Measurements from ENCODE around the gene APBA2. TPM values are rescaled to one million over a fixed set of nuclear protein-coding genes. Genes with fewer than 3 reads are reported as not detected.
A peak's percentile ranks its signal among the peaks of the same experiment; 100 is the strongest.

Gene APBA2
- total RNA-seq, 1 donor from 2014 or later, result 35.8 TPM

GRCh38 chr15:29125382-29126207 is 239.8 kb downstream of the APBA2 start:
- H3K4me1 Mint-ChIP-seq, result peaks cover 43% of the 10 kb centered on the region
- peaks cover 4% of the 10 kb centered on the region for H3K27me3 Mint-ChIP-seq (ENCODE audit: insufficient read depth, low read depth)
- H3K4me3 Mint-ChIP-seq, result no peak overlapping the region
- no peak overlapping the region for H3K4me2 ChIP-seq
- H3K9me3 ChIP-seq (ENCODE audit: low read depth), result no peaks in the 10 kb centered on the region
- H3K9ac ChIP-seq, result no peak overlapping the region
- TF ChIP-seq CTCF (IDR thresholded peaks at IDR 0.05) (no peak), EZH2 (IDR thresholded peaks at IDR 0.05) (no peak), EZH2phosphoT487 (IDR thresholded peaks at IDR 0.05) (no peak)
- no peaks in the 10 kb centered on the region for H3K36me3 ChIP-seq
- H3K36me3 Mint-ChIP-seq, result no peaks in the 10 kb centered on the region
- no peak overlapping the region for H2AFZ ChIP-seq (replicated peaks)
- H3K79me2 ChIP-seq (ENCODE audit: low read depth), result no peaks in the 10 kb centered on the region
- no peaks in the 10 kb centered on the region for H3K9me3 Mint-ChIP-seq
- H3K27me3 ChIP-seq, result no peaks in the 10 kb centered on the region
- H3K27ac Mint-ChIP-seq, result no peak overlapping the region
- H3F3A ChIP-seq (ENCODE audit: low read depth), result peaks cover 11% of the 10 kb centered on the region
- DNase-seq (ENCODE audit: low spot score), result no peak
- no peak overlapping the region for H3K4me3 ChIP-seq
- no peaks in the 10 kb centered on the region for H4K20me1 ChIP-seq (ENCODE audit: low read depth)
- H3K27ac ChIP-seq, result no peak overlapping the region
- H3K4me1 ChIP-seq, result peaks cover 34% of the 10 kb centered on the region

DNA sequence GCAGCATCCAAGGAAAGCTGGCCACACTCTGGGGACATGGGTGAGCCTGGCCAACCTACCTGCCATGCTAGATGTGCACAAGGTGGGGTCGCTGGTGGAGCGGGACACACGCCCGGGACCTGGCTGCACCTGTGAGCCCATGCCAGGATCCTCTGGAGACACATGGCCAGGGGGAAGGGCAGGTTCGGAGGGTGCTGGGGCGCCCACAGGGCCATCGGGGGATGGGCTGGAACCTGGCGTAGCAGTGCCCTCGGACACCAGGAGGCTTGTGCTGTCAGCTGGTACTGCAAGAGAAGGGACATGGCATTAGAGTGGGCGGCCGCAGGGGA is 240.4 kb downstream of the APBA2 start:
- Mint-ChIP-seq H3K9me3 (no peaks in the 10 kb centered on the region), H3K36me3 (no peaks in the 10 kb centered on the region)

GRCh38 chr15:29126821-29127461 is 241.2 kb downstream of the APBA2 start:
- H3K4me1 ChIP-seq, result peaks cover 33% of the 10 kb centered on the region
- no peak overlapping the region for H2AFZ ChIP-seq (replicated peaks)
- H3K4me2 ChIP-seq, result no peak overlapping the region
- peaks cover 15% of the 10 kb centered on the region for H3F3A ChIP-seq (ENCODE audit: low read depth)
- H3K27me3 Mint-ChIP-seq (ENCODE audit: insufficient read depth, low read depth), result peaks cover 9% of the 10 kb centered on the region
- no peaks in the 10 kb centered on the region for H3K36me3 Mint-ChIP-seq
- peak; percentile 54 for DNase-seq (ENCODE audit: low spot score)
- H4K20me1 ChIP-seq (ENCODE audit: low read depth), result no peaks in the 10 kb centered on the region
- no peaks in the 10 kb centered on the region for H3K27me3 ChIP-seq
- H3K9ac ChIP-seq, result no peak overlapping the region
- H3K9me3 ChIP-seq (ENCODE audit: low read depth), result no peaks in the 10 kb centered on the region
- H3K4me3 Mint-ChIP-seq, result no peak overlapping the region
- no peaks in the 10 kb centered on the region for H3K79me2 ChIP-seq (ENCODE audit: low read depth)
- H3K27ac ChIP-seq, result no peak overlapping the region
- H3K27ac Mint-ChIP-seq, result no peak overlapping the region
- H3K4me3 ChIP-seq, result no peak overlapping the region
- TF ChIP-seq CTCF (IDR thresholded peaks at IDR 0.05) (peak; percentile 41), EZH2 (IDR thresholded peaks at IDR 0.05) (no peak)
- H3K36me3 ChIP-seq, result no peaks in the 10 kb centered on the region
- peaks cover 54% of the 10 kb centered on the region for H3K4me1 Mint-ChIP-seq
- no peaks in the 10 kb centered on the region for H3K9me3 Mint-ChIP-seq

More for the DNA sequence above, 240.4 kb downstream of the APBA2 start:
- no peak overlapping the region for H3K4me2 ChIP-seq
- no peak for DNase-seq (ENCODE audit: low spot score)
- H3K79me2 ChIP-seq (ENCODE audit: low read depth), result no peaks in the 10 kb centered on the region
- peaks cover 15% of the 10 kb centered on the region for H3F3A ChIP-seq (ENCODE audit: low read depth)
- Mint-ChIP-seq H3K4me1 (peaks cover 48% of the 10 kb centered on the region), H3K4me3 (no peak overlapping the region), H3K27me3 (ENCODE audit: insufficient read depth, low read depth) (peaks cover 4% of the 10 kb centered on the region), H3K27ac (peak overlapping the region; percentile 63)
- H3K27me3 ChIP-seq, result no peaks in the 10 kb centered on the region
- H3K27ac ChIP-seq, result no peak overlapping the region
- H3K4me3 ChIP-seq, result no peak overlapping the region
- no peaks in the 10 kb centered on the region for H4K20me1 ChIP-seq (ENCODE audit: low read depth)
- H3K9ac ChIP-seq, result no peak overlapping the region
- no peak overlapping the region for H2AFZ ChIP-seq (replicated peaks)
- H3K9me3 ChIP-seq (ENCODE audit: low read depth), result no peaks in the 10 kb centered on the region
- no peaks in the 10 kb centered on the region for H3K36me3 ChIP-seq
- peaks cover 35% of the 10 kb centered on the region for H3K4me1 ChIP-seq
- TF ChIP-seq EZH2 (IDR thresholded peaks at IDR 0.05) (no peak), CTCF (IDR thresholded peaks at IDR 0.05) (no peak), EZH2phosphoT487 (IDR thresholded peaks at IDR 0.05) (no peak)
